GM18511 (cell line): Measurements from ENCODE around the gene WFIKKN2.
"Not testable (repeated sequence)": the region's sequence is repeated elsewhere in the genome, so short reads cannot be mapped to it uniquely, and the experiment has no call there.

Experiments
- ATAC-seq: cut with Tn5 transposase; IDR thresholded peaks from one replicate; pipeline ENCODE4 v1.9.1; 2021; ENCODE audit warnings: mild to moderate bottlenecking, moderate library complexity; ENCODE audit not compliant: unreplicated experiment

Gene WFIKKN2

GRCh38 chr17:50835301-50836234, at the start of gene WFIKKN2:
Gene WFIKKN2 (plus strand): TSS chr17:50835586. CDS start chr17:50835938, 352 bp downstream.
- no peak for ATAC-seq

- ATAC-seq, result no peak
Measured at GRCh38 chr17:50785946-50786570, 49.3 kb upstream of the WFIKKN2 start.

- no peak for ATAC-seq
Measured at GRCh38 chr17:50787106-50787505, 48.3 kb upstream of the WFIKKN2 start.

GRCh38 chr17:50790618-50791017, 44.8 kb upstream of the WFIKKN2 start:
- no peak for ATAC-seq

- ATAC-seq, result no peak
Measured at GRCh38 chr17:50792132-50792531, 43.3 kb upstream of the WFIKKN2 start.

GRCh38 chr17:50793007-50793406, 42.4 kb upstream of the WFIKKN2 start:
- no peak for ATAC-seq

- ATAC-seq, result no peak
Measured at GRCh38 chr17:50794361-50794760, 41.0 kb upstream of the WFIKKN2 start.

GRCh38 chr17:50797135-50797810, 38.1 kb upstream of the WFIKKN2 start:
- no peak for ATAC-seq

GRCh38 chr17:50798424-50799288, 36.7 kb upstream of the WFIKKN2 start:
- ATAC-seq, result no peak

GRCh38 chr17:50799582-50799981, 35.8 kb upstream of the WFIKKN2 start:
- ATAC-seq, result no peak

- ATAC-seq, result no peak
Measured at GRCh38 chr17:50800196-50800700, 35.1 kb upstream of the WFIKKN2 start.

GRCh38 chr17:50802609-50803571, 32.5 kb upstream of the WFIKKN2 start:
- ATAC-seq, result no peak

- no peak for ATAC-seq
Measured at GRCh38 chr17:50803676-50804075, 31.7 kb upstream of the WFIKKN2 start.

GRCh38 chr17:50804749-50805475, 30.5 kb upstream of the WFIKKN2 start:
- ATAC-seq, result not testable (repeated sequence)

- ATAC-seq, result no peak
Measured at GRCh38 chr17:50805486-50805885, 29.9 kb upstream of the WFIKKN2 start.

GRCh38 chr17:50806141-50806643, 29.2 kb upstream of the WFIKKN2 start:
- no peak for ATAC-seq

- no peak for ATAC-seq
Measured at GRCh38 chr17:50807009-50807408, 28.4 kb upstream of the WFIKKN2 start.

GRCh38 chr17:50807675-50808074, 27.7 kb upstream of the WFIKKN2 start:
- ATAC-seq, result no peak
